Caco-2 (cell line): ENCODE data around the gene SHOC1. TPM values are rescaled to one million over a fixed set of nuclear protein-coding genes. Genes with fewer than 3 reads are reported as not detected.

Experiments
- BruUV-seq: library from RNA; stranded (reverse); fragments of 400-500 nt; replicated peaks from 2 replicates; lab custom pipeline; 2021; lab: Mats Ljungman, UMichigan
- CTCF ChIA-PET: fragments of 300-600 bp; sonication (Branson Sonifier 250); formaldehyde crosslinking; loops from one replicate; lab custom pipeline; 2022; ENCODE audit warnings: antibody characterized with exemption; lab: Charles Lee
- POLR2A ChIA-PET: fragments of 300-600 bp; sonication (Branson Sonifier 250); formaldehyde crosslinking; loops from one replicate; lab custom pipeline; 2022; ENCODE audit warnings: antibody characterized with exemption; lab: Charles Lee
- DNase-seq, 2 experiments: peaks; one replicate each; pipeline versions ENCODE4 v3.0.0 to v3.0.0-alpha.2; 2020 to 2022
- H3K27me3 ChIP-seq: replicated peaks from 2 replicates; pipeline ENCODE4 v1.6.0; 2011; ENCODE audit warnings: low read length; ENCODE audit not compliant: control insufficient read depth, insufficient read depth
- H3K36me3 ChIP-seq: 2 replicates; pipeline ENCODE4 v1.5.1; 2011; ENCODE audit warnings: low read length; ENCODE audit not compliant: control insufficient read depth, insufficient read depth
- H3K4me1 ChIP-seq: fragments of 250-450 bp; sonication (Bioruptor Pico); 2 replicates; pipeline ENCODE4 v1.5.1; 2020; ENCODE audit warnings: mild to moderate bottlenecking
- H3K4me3 ChIP-seq: 2 replicates; pipeline ENCODE4 v1.5.1; 2011; ENCODE audit warnings: low read depth, mild to moderate bottlenecking, control low read depth, low read length
- H3K9me3 ChIP-seq: fragments of 250-450 bp; sonication (Bioruptor Pico); 2 replicates; pipeline ENCODE4 v1.5.1; 2020; ENCODE audit warnings: mild to moderate bottlenecking, moderate library complexity
- H3K27ac Mint-ChIP-seq: one replicate; pipeline ENCODE4 v1.8.0; 2022; ENCODE audit warnings: mixed read lengths; ENCODE audit not compliant: unreplicated experiment
- H3K27me3 Mint-ChIP-seq: one replicate; pipeline ENCODE4 v1.8.0; 2022; ENCODE audit warnings: mixed read lengths; ENCODE audit not compliant: insufficient read depth, unreplicated experiment
- H3K36me3 Mint-ChIP-seq: one replicate; pipeline ENCODE4 v1.8.0; 2022; ENCODE audit warnings: mild to moderate bottlenecking, mixed read lengths; ENCODE audit not compliant: insufficient read depth, unreplicated experiment
- H3K4me1 Mint-ChIP-seq: one replicate; pipeline ENCODE4 v1.8.0; 2022; ENCODE audit warnings: low read depth, mixed read lengths; ENCODE audit not compliant: unreplicated experiment
- H3K4me3 Mint-ChIP-seq: one replicate; pipeline ENCODE4 v1.8.0; 2022; ENCODE audit warnings: mild to moderate bottlenecking, moderate library complexity, mixed read lengths; ENCODE audit not compliant: unreplicated experiment
- H3K9me3 Mint-ChIP-seq: one replicate; pipeline ENCODE4 v1.8.0; 2022; ENCODE audit warnings: mixed read lengths; ENCODE audit not compliant: unreplicated experiment
- CTCF ChIP-seq, 2 experiments: fragments of 200-600 bp in 1 of 2; IDR thresholded peaks; 1 replicate in 1 of 2; 2 replicates in 1 of 2; pipeline versions ENCODE4 v1.5.1 to v1.8.0; 2011 to 2022; ENCODE audit warnings: antibody characterized with exemption in 1 of 2, control low read depth in 1 of 2, inconsistent platforms in 1 of 2, low read depth in 1 of 2, low read length in 1 of 2, mild to moderate bottlenecking in 1 of 2, moderate library complexity in 1 of 2; ENCODE audit not compliant: insufficient read depth in 1 of 2, severe bottlenecking in 1 of 2, unreplicated experiment in 1 of 2
- intact Hi-C: fragments of 100-400 bp; cut with micrococcal nuclease; formaldehyde crosslinking; loops from one replicate; pipeline ENCODE4 v1.10.0; 2022; ENCODE audit not compliant: unreplicated experiment
- total RNA-seq: library from RNA; stranded (reverse); gene quantifications from 2 replicates; pipeline ENCODE4 v1.2.3, GENCODE V29; 2022

SHOC1 gene
- total RNA-seq, 1 experiment from 2014 or later = not detected

- no peaks in the 10 kb centered on the region for H3K9me3 ChIP-seq
- no peaks in the 10 kb centered on the region for H3K27me3 ChIP-seq
- no peaks in the 10 kb centered on the region for H3K9me3 Mint-ChIP-seq
- no peak for TF ChIP-seq CTCF (IDR thresholded peaks at IDR 0.05; ENCODE audit: insufficient read depth in 1 of 2, low read depth in 1 of 2, low read length in 1 of 2, severe bottlenecking in 1 of 2, unreplicated experiment in 1 of 2)
- H3K27me3 Mint-ChIP-seq = no peaks in the 10 kb centered on the region
- H3K36me3 ChIP-seq = no peaks in the 10 kb centered on the region
- no peaks in the 10 kb centered on the region for H3K36me3 Mint-ChIP-seq
- no TSS peak for BruUV-seq
- ChIA-PET CTCF (no interaction called here), POLR2A (interaction anchor here (0.6 kb wide), 1 partner anchor 23 kb away, joined by 3 read pairs; no protein-coding TSS in a partner anchor)
- H3K4me1 ChIP-seq = no peaks in the 10 kb centered on the region
- intact Hi-C loops = no loop called here
- no peak overlapping the region for H3K27ac Mint-ChIP-seq
- H3K4me3 ChIP-seq = no peak overlapping the region
- no peak overlapping the region for H3K4me3 Mint-ChIP-seq
- no peak for DNase-seq
- H3K4me1 Mint-ChIP-seq = no peaks in the 10 kb centered on the region
These were observed 5.3 kb upstream of the SHOC1 start for GRCh38 chr9:111799915-111800526.

GRCh38 chr9:111799506-111799905, 4.8 kb upstream of the SHOC1 start:
- no TSS peak for BruUV-seq
- no peak overlapping the region for H3K27ac Mint-ChIP-seq

GRCh38 chr9:111798786-111799185, 4.0 kb upstream of the SHOC1 start:
- DNase-seq = no peak
- no peak overlapping the region for H3K4me3 Mint-ChIP-seq
- no peaks in the 10 kb centered on the region for H3K27me3 Mint-ChIP-seq
- ChIA-PET CTCF (interaction anchor here (0.6 kb wide), 1 partner anchor 179 kb away, joined by 9 read pairs; no protein-coding TSS in a partner anchor), POLR2A (no interaction called here)
- H3K27ac Mint-ChIP-seq = no peak overlapping the region
- no peaks in the 10 kb centered on the region for H3K9me3 Mint-ChIP-seq
- H3K4me1 ChIP-seq = no peaks in the 10 kb centered on the region
- H3K27me3 ChIP-seq = no peaks in the 10 kb centered on the region
- H3K4me1 Mint-ChIP-seq = no peaks in the 10 kb centered on the region
- TF ChIP-seq CTCF (IDR thresholded peaks at IDR 0.05; ENCODE audit: insufficient read depth in 1 of 2, low read depth in 1 of 2, low read length in 1 of 2, severe bottlenecking in 1 of 2, unreplicated experiment in 1 of 2) = no peak
- H3K4me3 ChIP-seq = no peak overlapping the region
- intact Hi-C loops = no loop called here
- no peaks in the 10 kb centered on the region for H3K36me3 Mint-ChIP-seq
- H3K36me3 ChIP-seq = no peaks in the 10 kb centered on the region
- H3K9me3 ChIP-seq = no peaks in the 10 kb centered on the region
- no TSS peak for BruUV-seq

More at GRCh38 chr9:111799506-111799905, 4.8 kb upstream of the SHOC1 start:
- Histone ChIP-seq H3K4me1 (no peaks in the 10 kb centered on the region), H3K9me3 (no peaks in the 10 kb centered on the region), H3K4me3 (no peak overlapping the region), H3K27me3 (no peaks in the 10 kb centered on the region), H3K36me3 (no peaks in the 10 kb centered on the region)
- intact Hi-C loops = no loop called here
- DNase-seq = no peak
- CTCF ChIA-PET = no interaction called here
- POLR2A ChIA-PET = no interaction called here
- H3K27me3 Mint-ChIP-seq = no peaks in the 10 kb centered on the region
- no peak overlapping the region for H3K4me3 Mint-ChIP-seq
- no peaks in the 10 kb centered on the region for H3K4me1 Mint-ChIP-seq
- no peaks in the 10 kb centered on the region for H3K36me3 Mint-ChIP-seq
- no peak for TF ChIP-seq CTCF (IDR thresholded peaks at IDR 0.05; ENCODE audit: insufficient read depth in 1 of 2, low read depth in 1 of 2, low read length in 1 of 2, severe bottlenecking in 1 of 2, unreplicated experiment in 1 of 2)
- no peaks in the 10 kb centered on the region for H3K9me3 Mint-ChIP-seq
